ENCODE data around the gene NAB1.

- TF ChIP-seq CTCF (IDR thresholded peaks at IDR 0.05; ENCODE audit: borderline replicate concordance, extremely low read depth, low read length, poor library complexity, severe bottlenecking) (no peak), EZH2 (IDR thresholded peaks at IDR 0.05; ENCODE audit: borderline replicate concordance, low read depth, low read length, severe bottlenecking) (no peak)
Observed at GRCh38 chr2:190697421-190697820, 48.5 kb downstream of the NAB1 start.
